Measurements from ENCODE around the gene DXO.

Gene DXO

GRCh38 chr6:31922942-31923341 lies 49.0 kb downstream of the DXO start:
- TF ChIP-seq, protein P1, sequence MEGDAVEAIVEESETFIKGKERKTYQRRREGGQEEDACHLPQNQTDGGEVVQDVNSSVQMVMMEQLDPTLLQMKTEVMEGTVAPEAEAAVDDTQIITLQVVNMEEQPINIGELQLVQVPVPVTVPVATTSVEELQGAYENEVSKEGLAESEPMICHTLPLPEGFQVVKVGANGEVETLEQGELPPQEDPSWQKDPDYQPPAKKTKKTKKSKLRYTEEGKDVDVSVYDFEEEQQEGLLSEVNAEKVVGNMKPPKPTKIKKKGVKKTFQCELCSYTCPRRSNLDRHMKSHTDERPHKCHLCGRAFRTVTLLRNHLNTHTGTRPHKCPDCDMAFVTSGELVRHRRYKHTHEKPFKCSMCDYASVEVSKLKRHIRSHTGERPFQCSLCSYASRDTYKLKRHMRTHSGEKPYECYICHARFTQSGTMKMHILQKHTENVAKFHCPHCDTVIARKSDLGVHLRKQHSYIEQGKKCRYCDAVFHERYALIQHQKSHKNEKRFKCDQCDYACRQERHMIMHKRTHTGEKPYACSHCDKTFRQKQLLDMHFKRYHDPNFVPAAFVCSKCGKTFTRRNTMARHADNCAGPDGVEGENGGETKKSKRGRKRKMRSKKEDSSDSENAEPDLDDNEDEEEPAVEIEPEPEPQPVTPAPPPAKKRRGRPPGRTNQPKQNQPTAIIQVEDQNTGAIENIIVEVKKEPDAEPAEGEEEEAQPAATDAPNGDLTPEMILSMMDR (IDR thresholded peaks at IDR 0.05; ENCODE audit: extremely low read depth, insufficient read depth, missing control alignments): peak; percentile 41
- in situ Hi-C loops (cut with MboI; ENCODE audit: low pct_unique_long_range_greater_than_20kb, low sequenced_read_pairs, unreplicated experiment): no loop called here
- no peak for DNase-seq (ENCODE audit: low spot score)

DNA sequence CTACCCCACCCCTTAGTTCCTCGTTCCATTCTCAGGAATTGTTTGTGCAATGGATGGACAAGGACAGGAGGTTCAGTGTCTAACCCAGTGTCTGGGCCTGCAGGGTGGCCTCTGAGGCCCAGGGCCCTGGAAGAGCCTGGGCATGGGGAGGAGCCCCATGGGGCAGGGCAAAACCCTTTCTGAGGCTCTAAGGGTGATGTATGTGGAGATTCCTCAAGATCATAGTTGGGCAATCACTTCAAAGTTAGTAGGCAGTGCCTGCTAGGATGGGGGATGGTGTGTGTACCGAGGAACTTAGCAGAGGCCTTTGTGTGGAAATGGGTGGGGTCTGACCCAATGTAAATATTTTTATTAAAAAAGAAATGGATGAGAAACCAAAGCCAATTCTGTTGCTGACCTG lies 51.1 kb downstream of the DXO start:
- in situ Hi-C loops (cut with MboI; ENCODE audit: low pct_unique_long_range_greater_than_20kb, low sequenced_read_pairs, unreplicated experiment): no loop called here
- no peak for DNase-seq (ENCODE audit: low spot score)
- TF ChIP-seq, protein P1 (IDR thresholded peaks at IDR 0.05; ENCODE audit: extremely low read depth, insufficient read depth, missing control alignments): no peak

All from GM13977 (cell line).